ENCODE measurements around the gene RIT2. TPM values are rescaled to one million over a fixed set of nuclear protein-coding genes. Genes with fewer than 3 reads are reported as not detected.

The RIT2 gene
- total and polyA plus RNA-seq, 5 donors from 2014 or later = not detected

GRCh38 chr18:43079422-43079821 lies 36.1 kb downstream of the RIT2 start:
- Mint-ChIP-seq H3K9me3 (peaks cover 2 to 23% (median 11%) of the 10 kb centered on the region in 7 donors), H3K36me3 (no peaks in the 10 kb centered on the region), H3K27me3 (no peaks in the 10 kb centered on the region), H3K4me3 (no peak overlapping the region), H3K4me1 (no peaks in the 10 kb centered on the region), H3K27ac (no peak overlapping the region)
- no peak overlapping the region for H3K4me3 ChIP-seq (ENCODE audit: low read depth, low read length)
- H3K27me3 ChIP-seq (ENCODE audit: control insufficient read depth, insufficient read depth, low read length) = no peaks in the 10 kb centered on the region
- H3K36me3 ChIP-seq (ENCODE audit: control insufficient read depth, insufficient read depth, low read length) = no peaks in the 10 kb centered on the region
- ATAC-seq (ENCODE audit: low read depth in 2 of 2) (no peak), DNase-seq (no peak)
- H3K27ac ChIP-seq (ENCODE audit: insufficient read depth, low read length, poor library complexity, severe bottlenecking) = no peak overlapping the region
- no peaks in the 10 kb centered on the region for H3K9me3 ChIP-seq (ENCODE audit: control insufficient read depth in 2 of 2, low read length in 2 of 2)
- H3K4me1 ChIP-seq (ENCODE audit: control insufficient read depth, insufficient read depth, low read length, poor library complexity, severe bottlenecking) = no peaks in the 10 kb centered on the region

GRCh38 chr18:43078478-43079092 lies 36.9 kb downstream of the RIT2 start:
- H3K4me3 ChIP-seq (ENCODE audit: low read depth, low read length) = no peak overlapping the region
- no peaks in the 10 kb centered on the region for H3K36me3 Mint-ChIP-seq
- H3K4me1 ChIP-seq (ENCODE audit: control insufficient read depth, insufficient read depth, low read length, poor library complexity, severe bottlenecking) = no peaks in the 10 kb centered on the region

GRCh38 chr18:43077510-43078308 lies 37.8 kb downstream of the RIT2 start:
- no peak overlapping the region for H3K27ac Mint-ChIP-seq
- no peaks in the 10 kb centered on the region for H3K36me3 ChIP-seq (ENCODE audit: control insufficient read depth, insufficient read depth, low read length)
- no peaks in the 10 kb centered on the region for H3K4me1 ChIP-seq (ENCODE audit: control insufficient read depth, insufficient read depth, low read length, poor library complexity, severe bottlenecking)
- H3K9me3 Mint-ChIP-seq = peaks cover 1 to 28% (median 11%) of the 10 kb centered on the region in 7 donors
- no peak overlapping the region for H3K4me3 ChIP-seq (ENCODE audit: low read depth, low read length)
- no peaks in the 10 kb centered on the region for H3K36me3 Mint-ChIP-seq
- no peaks in the 10 kb centered on the region for H3K9me3 ChIP-seq (ENCODE audit: control insufficient read depth in 2 of 2, low read length in 2 of 2)
- DNase-seq = no peak
- no peak for ATAC-seq (ENCODE audit: low read depth in 2 of 2)
- no peaks in the 10 kb centered on the region for H3K4me1 Mint-ChIP-seq
- no peaks in the 10 kb centered on the region for H3K27me3 ChIP-seq (ENCODE audit: control insufficient read depth, insufficient read depth, low read length)
- H3K27me3 Mint-ChIP-seq = no peaks in the 10 kb centered on the region
- no peak overlapping the region for H3K4me3 Mint-ChIP-seq
- H3K27ac ChIP-seq (ENCODE audit: insufficient read depth, low read length, poor library complexity, severe bottlenecking) = no peak overlapping the region

More at GRCh38 chr18:43078478-43079092, 36.9 kb downstream of the RIT2 start:
- Histone ChIP-seq H3K27me3 (ENCODE audit: control insufficient read depth, insufficient read depth, low read length) (no peaks in the 10 kb centered on the region), H3K36me3 (ENCODE audit: control insufficient read depth, insufficient read depth, low read length) (no peaks in the 10 kb centered on the region), H3K9me3 (ENCODE audit: control insufficient read depth in 2 of 2, low read length in 2 of 2) (no peaks in the 10 kb centered on the region), H3K27ac (ENCODE audit: insufficient read depth, low read length, poor library complexity, severe bottlenecking) (no peak overlapping the region)
- ATAC-seq (ENCODE audit: low read depth in 2 of 2) = no peak
- Mint-ChIP-seq H3K9me3 (peaks cover 4 to 25% (median 11%) of the 10 kb centered on the region in 7 donors), H3K4me3 (no peak overlapping the region), H3K4me1 (no peaks in the 10 kb centered on the region), H3K27ac (no peak overlapping the region), H3K27me3 (no peaks in the 10 kb centered on the region)
- no peak for DNase-seq

- no peaks in the 10 kb centered on the region for H3K36me3 Mint-ChIP-seq
- no peak for ATAC-seq (ENCODE audit: low read depth in 2 of 2)
- H3K27ac ChIP-seq (ENCODE audit: insufficient read depth, low read length, poor library complexity, severe bottlenecking) = no peak overlapping the region
- H3K36me3 ChIP-seq (ENCODE audit: control insufficient read depth, insufficient read depth, low read length) = no peaks in the 10 kb centered on the region
- H3K4me3 ChIP-seq (ENCODE audit: low read depth, low read length) = no peak overlapping the region
- no peaks in the 10 kb centered on the region for H3K4me1 Mint-ChIP-seq
- H3K27me3 Mint-ChIP-seq = no peaks in the 10 kb centered on the region
- H3K9me3 Mint-ChIP-seq = peaks cover 1 to 23% (median 7%) of the 10 kb centered on the region in 7 donors
- no peak overlapping the region for H3K27ac Mint-ChIP-seq
- no peaks in the 10 kb centered on the region for H3K27me3 ChIP-seq (ENCODE audit: control insufficient read depth, insufficient read depth, low read length)
- H3K4me1 ChIP-seq (ENCODE audit: control insufficient read depth, insufficient read depth, low read length, poor library complexity, severe bottlenecking) = no peaks in the 10 kb centered on the region
- no peaks in the 10 kb centered on the region for H3K9me3 ChIP-seq (ENCODE audit: control insufficient read depth in 2 of 2, low read length in 2 of 2)
- no peak overlapping the region for H3K4me3 Mint-ChIP-seq
- no peak for DNase-seq
These were observed 41.7 kb downstream of the RIT2 start for GRCh38 chr18:43073771-43074170.

- no peaks in the 10 kb centered on the region for H3K36me3 Mint-ChIP-seq
- no peaks in the 10 kb centered on the region for H3K27me3 Mint-ChIP-seq
These were observed 46.7 kb downstream of the RIT2 start for GRCh38 chr18:43068781-43069180.

GRCh38 chr18:43067570-43067969 lies 47.9 kb downstream of the RIT2 start:
- H3K27me3 ChIP-seq (ENCODE audit: control insufficient read depth, insufficient read depth, low read length) = no peaks in the 10 kb centered on the region
- no peak overlapping the region for H3K4me3 Mint-ChIP-seq
- H3K9me3 ChIP-seq (ENCODE audit: control insufficient read depth in 2 of 2, low read length in 2 of 2) = no peaks in the 10 kb centered on the region
- peaks cover 0 to 22% (median 7%) of the 10 kb centered on the region in 7 donors for H3K9me3 Mint-ChIP-seq
- H3K4me1 ChIP-seq (ENCODE audit: control insufficient read depth, insufficient read depth, low read length, poor library complexity, severe bottlenecking) = no peaks in the 10 kb centered on the region
- no peaks in the 10 kb centered on the region for H3K27me3 Mint-ChIP-seq
- H3K27ac Mint-ChIP-seq = no peak overlapping the region
- H3K36me3 ChIP-seq (ENCODE audit: control insufficient read depth, insufficient read depth, low read length) = no peaks in the 10 kb centered on the region
- H3K27ac ChIP-seq (ENCODE audit: insufficient read depth, low read length, poor library complexity, severe bottlenecking) = no peak overlapping the region
- no peak overlapping the region for H3K4me3 ChIP-seq (ENCODE audit: low read depth, low read length)
- DNase-seq = no peak
- no peak for ATAC-seq (ENCODE audit: low read depth in 2 of 2)
- no peaks in the 10 kb centered on the region for H3K36me3 Mint-ChIP-seq
- H3K4me1 Mint-ChIP-seq = no peaks in the 10 kb centered on the region

More at GRCh38 chr18:43068781-43069180, 46.7 kb downstream of the RIT2 start:
- H3K4me1 ChIP-seq (ENCODE audit: control insufficient read depth, insufficient read depth, low read length, poor library complexity, severe bottlenecking) = no peaks in the 10 kb centered on the region
- Mint-ChIP-seq H3K4me3 (no peak overlapping the region), H3K9me3 (peaks cover 0 to 27% (median 7%) of the 10 kb centered on the region in 7 donors), H3K27ac (no peak overlapping the region), H3K4me1 (no peaks in the 10 kb centered on the region)
- no peaks in the 10 kb centered on the region for H3K27me3 ChIP-seq (ENCODE audit: control insufficient read depth, insufficient read depth, low read length)
- DNase-seq (no peak), ATAC-seq (ENCODE audit: low read depth in 2 of 2) (no peak)
- no peak overlapping the region for H3K27ac ChIP-seq (ENCODE audit: insufficient read depth, low read length, poor library complexity, severe bottlenecking)
- H3K36me3 ChIP-seq (ENCODE audit: control insufficient read depth, insufficient read depth, low read length) = no peaks in the 10 kb centered on the region
- H3K4me3 ChIP-seq (ENCODE audit: low read depth, low read length) = no peak overlapping the region
- H3K9me3 ChIP-seq (ENCODE audit: control insufficient read depth in 2 of 2, low read length in 2 of 2) = no peaks in the 10 kb centered on the region

- Histone ChIP-seq H3K9me3 (ENCODE audit: control insufficient read depth in 2 of 2, low read length in 2 of 2) (peaks cover 0 to 1% of the 10 kb centered on the region in 2 experiments), H3K27me3 (ENCODE audit: control insufficient read depth, insufficient read depth, low read length) (no peaks in the 10 kb centered on the region), H3K4me1 (ENCODE audit: control insufficient read depth, insufficient read depth, low read length, poor library complexity, severe bottlenecking) (no peaks in the 10 kb centered on the region), H3K36me3 (ENCODE audit: control insufficient read depth, insufficient read depth, low read length) (no peaks in the 10 kb centered on the region), H3K27ac (ENCODE audit: insufficient read depth, low read length, poor library complexity, severe bottlenecking) (no peak overlapping the region), H3K4me3 (ENCODE audit: low read depth, low read length) (no peak overlapping the region)
- no peak for ATAC-seq (ENCODE audit: low read depth in 2 of 2)
- Mint-ChIP-seq H3K27ac (no peak overlapping the region), H3K9me3 (peaks cover 2 to 27% (median 6%) of the 10 kb centered on the region in 7 donors), H3K27me3 (no peaks in the 10 kb centered on the region), H3K4me3 (no peak overlapping the region), H3K4me1 (no peaks in the 10 kb centered on the region), H3K36me3 (no peaks in the 10 kb centered on the region)
- no peak for DNase-seq
These were observed 53.7 kb downstream of the RIT2 start for GRCh38 chr18:43061816-43062215.
